Adrenal gland (tissue), 5 donors: ENCODE measurements around the gene PADI6.

Experiments
- CTCF ChIP-seq, 6 experiments: fragments of 450-650 bp in 4 of 6; fragments of 200-600 bp in 2 of 6; sonication (generic) in 1 of 6; IDR thresholded peaks; 1 replicate in 5 of 6; 2 replicates in 1 of 6; pipeline versions ENCODE4 v1.5.1 to v1.8.0; 2016 to 2021; ENCODE audit warnings: antibody characterized with exemption in 6 of 6, mild to moderate bottlenecking in 2 of 6, moderate library complexity in 1 of 6
- POLR2A ChIP-seq, 2 donors: fragments of 450-650 bp; IDR thresholded peaks; one replicate each; pipeline ENCODE4 v1.6.1; 2017; ENCODE audit warnings: antibody characterized with exemption in 2 of 2, mild to moderate bottlenecking in 2 of 2, moderate library complexity in 1 of 2
- donor health status: DM: no; HTN: no; CAD: no.

DNA sequence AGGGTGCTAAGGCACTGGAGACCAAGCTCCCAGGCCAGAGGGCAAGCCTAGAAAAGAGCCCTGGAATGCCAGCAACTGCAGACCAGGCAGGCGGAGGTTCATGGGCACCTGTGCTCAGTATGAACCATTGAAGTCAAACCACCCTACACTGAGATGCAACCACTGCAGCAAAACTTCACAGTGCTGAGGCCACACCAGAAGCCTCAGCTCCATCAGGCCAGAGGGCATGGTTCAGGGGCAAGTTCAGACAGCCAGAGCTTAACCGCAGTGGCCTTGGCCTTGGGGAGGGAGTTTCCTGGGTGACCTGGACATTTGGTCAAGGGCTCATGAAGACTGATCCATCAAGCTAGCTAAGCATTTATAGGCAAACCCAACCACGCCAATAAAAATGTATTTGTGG, 60.4 kb downstream of the PADI6 start:
- TF ChIP-seq CTCF (IDR thresholded peaks at IDR 0.05) (no peak), POLR2A (IDR thresholded peaks at IDR 0.05) (no peak)
